H1 (cell line): ENCODE results near the gene NRSN2. TPM values are rescaled to one million over a fixed set of nuclear protein-coding genes. Genes with fewer than 3 reads are reported as not detected.

ENCODE experiments used
- CTCF ChIA-PET: fragments of 300-600 bp; sonication (Branson Sonifier 250); formaldehyde crosslinking; loops from one replicate; lab custom pipeline; 2021; ENCODE audit not compliant: partially characterized antibody; lab: Charles Lee
- POLR2A ChIA-PET: fragments of 300-600 bp; sonication (Branson Sonifier 250); formaldehyde crosslinking; loops from one replicate; lab custom pipeline; 2021; ENCODE audit warnings: inconsistent platforms; ENCODE audit not compliant: partially characterized antibody; lab: Charles Lee
- DNase-seq, 2 experiments: peaks; one replicate each; pipeline versions ENCODE4 v3.0.0 to v3.0.0-alpha.2; 2010 to 2022; ENCODE audit warnings: low spot score in 2 of 2, low read depth in 1 of 2, mixed read lengths in 1 of 2
- FAIRE-seq: peaks from 2 replicates; lab custom pipeline; 2011; peaks lifted over from hg19 to GRCh38; lab: Jason Lieb, UNC
- H2AFZ ChIP-seq: 2 replicates; pipeline ENCODE4 v1.8.1; 2012; ENCODE audit warnings: low read length, inconsistent platforms
- H2AK5ac ChIP-seq: 2 replicates; pipeline ENCODE4 v1.6.1; 2013; ENCODE audit warnings: low read depth, low read length
- H2BK120ac ChIP-seq: replicated peaks from 2 replicates; pipeline ENCODE3; 2013; ENCODE audit warnings: low read depth, low read length, inconsistent platforms
- H2BK12ac ChIP-seq: 2 replicates; pipeline ENCODE4 v1.6.1; 2013; ENCODE audit warnings: low read depth, low read length
- H2BK15ac ChIP-seq: 2 replicates; pipeline ENCODE4 v1.6.1; 2013; ENCODE audit warnings: low read length
- H2BK20ac ChIP-seq: 2 replicates; pipeline ENCODE4 v1.6.1; 2013; ENCODE audit warnings: low read length
- H2BK5ac ChIP-seq: 2 replicates; pipeline ENCODE4 v1.6.1; 2013; ENCODE audit warnings: low read depth, low read length
- H3K14ac ChIP-seq: 2 replicates; pipeline ENCODE4 v1.6.1; 2013; ENCODE audit warnings: inconsistent platforms; ENCODE audit not compliant: insufficient read length
- H3K18ac ChIP-seq: 2 replicates; pipeline ENCODE4 v1.6.1; 2013; ENCODE audit warnings: low read length; ENCODE audit errors: extremely low read depth
- H3K23ac ChIP-seq: 2 replicates; pipeline ENCODE4 v1.6.1; 2013; ENCODE audit warnings: inconsistent platforms; ENCODE audit not compliant: insufficient read length
- H3K23me2 ChIP-seq: 2 replicates; pipeline ENCODE4 v1.6.1; 2013; ENCODE audit warnings: low read depth, low read length
- H3K27ac ChIP-seq: 2 replicates; pipeline ENCODE4 v1.6.1; 2011; ENCODE audit warnings: low read depth, low read length, inconsistent platforms
- H3K27me3 ChIP-seq, 4 experiments: replicated peaks in 1 of 4; 1 replicate in 1 of 4; 2 replicates in 3 of 4; pipeline versions ENCODE4 v1.6.1 to v1.8.1; 2011 to 2013; ENCODE audit warnings: low read length in 3 of 4, mild to moderate bottlenecking in 3 of 4, inconsistent platforms in 2 of 4, mixed read lengths in 2 of 4, moderate library complexity in 1 of 4; ENCODE audit not compliant: control insufficient read depth in 3 of 4, insufficient read depth in 3 of 4; ENCODE audit errors: extremely low read depth in 1 of 4
- H3K36me3 ChIP-seq, 4 experiments: 2 replicates each; pipeline versions ENCODE4 v1.6.1 to v1.8.1; 2011 to 2013; ENCODE audit warnings: mild to moderate bottlenecking in 4 of 4, low read length in 3 of 4, moderate library complexity in 2 of 4, control low read depth in 1 of 4, inconsistent platforms in 1 of 4; ENCODE audit not compliant: insufficient read depth in 4 of 4, control insufficient read depth in 2 of 4
- H3K4ac ChIP-seq: replicated peaks from 2 replicates; pipeline ENCODE3; 2013; ENCODE audit warnings: low read length, low read depth, mixed read lengths, inconsistent platforms; ENCODE audit not compliant: insufficient read length
- H3K4me1 ChIP-seq, 4 experiments: replicated peaks in 1 of 4; 1 replicate in 1 of 4; 2 replicates in 3 of 4; pipeline versions ENCODE4 v1.6.1 to v1.8.1; 2011 to 2013; ENCODE audit warnings: low read length in 3 of 4, inconsistent platforms in 2 of 4, mixed read lengths in 1 of 4; ENCODE audit not compliant: insufficient read depth in 4 of 4, control insufficient read depth in 3 of 4
- H3K4me2 ChIP-seq, 2 experiments: 2 replicates each; pipeline versions ENCODE4 v1.6.1 to v1.8.1; 2011 to 2013; ENCODE audit warnings: low read depth in 2 of 2, low read length in 2 of 2, control low read depth in 1 of 2, inconsistent platforms in 1 of 2, mild to moderate bottlenecking in 1 of 2; ENCODE audit not compliant: insufficient read depth in 1 of 2
- H3K4me3 ChIP-seq, 4 experiments: fragments of 200-600, 300-600 bp in 1 of 4; sonication (generic), shearing (Covaris generic), sonication (Bioruptor Twin) in 1 of 4; 2 replicates each; pipeline versions ENCODE4 v1.5.1 to v1.8.1; 2011 to 2016; ENCODE audit warnings: low read length in 4 of 4, low read depth in 3 of 4, control low read depth in 2 of 4, inconsistent platforms in 2 of 4, mild to moderate bottlenecking in 2 of 4, mixed read lengths in 1 of 4, moderate library complexity in 1 of 4; ENCODE audit not compliant: insufficient read depth in 2 of 4; ENCODE audit errors: extremely low read depth in 1 of 4
- H3K56ac ChIP-seq: replicated peaks from 2 replicates; pipeline ENCODE3; 2013; ENCODE audit warnings: low read depth, mild to moderate bottlenecking, mixed read lengths, low read length, inconsistent platforms; ENCODE audit not compliant: insufficient read length
- H3K79me1 ChIP-seq: 2 replicates; pipeline ENCODE4 v1.6.1; 2013; ENCODE audit warnings: low read depth, low read length, control low read depth
- H3K79me2 ChIP-seq, 2 experiments: 2 replicates each; pipeline versions ENCODE4 v1.6.1 to v1.8.1; 2012 to 2013; ENCODE audit warnings: low read length in 2 of 2, mild to moderate bottlenecking in 2 of 2, inconsistent platforms in 1 of 2; ENCODE audit not compliant: insufficient read depth in 2 of 2, control insufficient read depth in 1 of 2
- H3K9ac ChIP-seq, 4 experiments: replicated peaks in 1 of 4; 1 replicate in 1 of 4; 2 replicates in 3 of 4; pipeline versions ENCODE4 v1.6.1 to v1.8.1; 2011 to 2013; ENCODE audit warnings: low read depth in 3 of 4, low read length in 3 of 4, control low read depth in 2 of 4, mild to moderate bottlenecking in 2 of 4, moderate library complexity in 2 of 4, inconsistent platforms in 1 of 4; ENCODE audit errors: extremely low read depth in 1 of 4
- H3K9me3 ChIP-seq, 2 experiments: 2 replicates each; pipeline versions ENCODE4 v1.6.1 to v1.8.1; 2012 to 2013; ENCODE audit warnings: mild to moderate bottlenecking in 2 of 2, moderate library complexity in 2 of 2, control low read depth in 1 of 2, inconsistent platforms in 1 of 2, low read depth in 1 of 2, low read length in 1 of 2, mixed read lengths in 1 of 2; ENCODE audit not compliant: insufficient read depth in 2 of 2
- H4K20me1 ChIP-seq, 2 experiments: replicated peaks in 1 of 2; 2 replicates each; pipeline versions ENCODE3 to v1.8.1; 2011 to 2013; ENCODE audit warnings: inconsistent platforms in 2 of 2, low read length in 2 of 2, mild to moderate bottlenecking in 1 of 2; ENCODE audit not compliant: insufficient read depth in 2 of 2, control insufficient read depth in 1 of 2
- H4K5ac ChIP-seq: 2 replicates; pipeline ENCODE4 v1.6.1; 2013; ENCODE audit warnings: low read length, low read depth, mixed read lengths, inconsistent platforms; ENCODE audit not compliant: insufficient read length
- H4K8ac ChIP-seq: 2 replicates; pipeline ENCODE4 v1.8.0; 2013; ENCODE audit warnings: mild to moderate bottlenecking, moderate library complexity, low read length, inconsistent platforms; ENCODE audit not compliant: insufficient read depth; ENCODE audit errors: extremely low read depth
- H4K91ac ChIP-seq: replicated peaks from 2 replicates; pipeline ENCODE3; 2013; ENCODE audit warnings: low read length, mixed read lengths, inconsistent platforms; ENCODE audit not compliant: insufficient read length
- CBX8 ChIP-seq: fragments of 300-800, 300-1000 bp; sonication (generic); IDR thresholded peaks from 2 replicates; pipeline ENCODE4 v1.7.1; 2016; ENCODE audit warnings: low read depth, low read length, borderline replicate concordance
- CEBPB ChIP-seq: IDR thresholded peaks from 2 replicates; pipeline ENCODE4 v1.6.1; 2012; ENCODE audit warnings: low read depth, low read length
- CHD1 ChIP-seq: IDR thresholded peaks from 2 replicates; pipeline ENCODE4 v1.6.1; 2012; ENCODE audit warnings: low read depth, low read length, improper control_type of control experiment
- CTBP2 ChIP-seq: IDR thresholded peaks from 2 replicates; pipeline ENCODE4 v1.7.0; 2011; ENCODE audit warnings: borderline replicate concordance, mild to moderate bottlenecking, moderate library complexity, mixed read lengths, low read length; ENCODE audit not compliant: insufficient read depth, insufficient read length
- EGR1 ChIP-seq: IDR thresholded peaks from 2 replicates; pipeline ENCODE4 v1.6.1; 2011; ENCODE audit warnings: low read depth, low read length, borderline replicate concordance
- HDAC6 ChIP-seq: IDR thresholded peaks from one replicate; pipeline ENCODE4 v1.7.1; 2012; ENCODE audit warnings: low read depth, mild to moderate bottlenecking, inconsistent platforms, low read length, moderate library complexity
- JUND ChIP-seq: IDR thresholded peaks from 2 replicates; pipeline ENCODE4 v1.6.1; 2011; ENCODE audit warnings: mild to moderate bottlenecking, improper control_type of control experiment, low read length
- POLR2AphosphoS5 ChIP-seq: IDR thresholded peaks from 2 replicates; pipeline ENCODE4 v1.6.1; 2011; ENCODE audit warnings: low read depth, low read length
- RAD21 ChIP-seq, 2 experiments: IDR thresholded peaks in 1 of 2; conservative IDR thresholded peaks in 1 of 2; 2 replicates each; pipeline ENCODE4 v1.6.1; 2011; ENCODE audit warnings: low read depth in 2 of 2, low read length in 2 of 2, improper control_type of control experiment in 1 of 2, inconsistent platforms in 1 of 2, mild to moderate bottlenecking in 1 of 2, moderate library complexity in 1 of 2
- RFX5 ChIP-seq: IDR thresholded peaks from 2 replicates; pipeline ENCODE4 v1.6.1; 2011; ENCODE audit warnings: low read depth, low read length, improper control_type of control experiment, borderline replicate concordance
- TAF1 ChIP-seq: IDR thresholded peaks from 2 replicates; pipeline ENCODE4 v1.6.1; 2011; ENCODE audit warnings: mild to moderate bottlenecking, low read depth, low read length
- TEAD4 ChIP-seq: IDR thresholded peaks from 2 replicates; pipeline ENCODE4 v1.6.1; 2012; ENCODE audit warnings: low read depth, low read length, inconsistent platforms, mixed read lengths
- WGBS, 2 experiments: shearing (Covaris generic) in 1 of 2; methylation state at CpG; one replicate each; pipeline versions ENCODE4 v1.1.6 to v1.1.7; 2013 to 2015; ENCODE audit warnings: low lambda C conversion rate in 2 of 2, mixed read lengths in 2 of 2, inconsistent platforms in 1 of 2, low coverage in 1 of 2, missing lambda C conversion rate in 1 of 2; ENCODE audit not compliant: insufficient replicate concordance in 2 of 2, insufficient coverage in 1 of 2, insufficient read length in 1 of 2; ENCODE audit errors: extremely low coverage in 1 of 2, missing lambda C conversion rate in 1 of 2; 5-methylcytosine and 5-hydroxymethylcytosine counted together
- polyA plus RNA-seq, 7 experiments: library from polyadenylated mRNA; depleted of rRNA in 3 of 7; stranded (reverse) in 5 of 7; unstranded in 2 of 7; fragments of >200 nt in 5 of 7; fragments of 200-250 nt in 2 of 7; gene quantifications; 1 replicate in 5 of 7; 2 replicates in 1 of 7; 4 replicates in 1 of 7; pipeline versions ENCODE4 v1.2.1 to v1.2.3, GENCODE V29; 2011 to 2013; ENCODE audit warnings: missing spikeins in 2 of 7, mixed read lengths in 2 of 7
- total RNA-seq: library from RNA; stranded (reverse); fragmentation: NEBNext Ultra II Directional; extraction: Animal tissue kit (Norgen Biotek cat#: 25700); gene quantifications from 2 replicates; pipeline ENCODE4 v1.2.1, GENCODE V29; 2021

NRSN2 gene
- total and polyA plus RNA-seq, 2 of the 8 experiments (the other 6 are each of a cell fraction or from before 2014, with no cell fraction given), result 19.4 to 33.3 TPM

DNA sequence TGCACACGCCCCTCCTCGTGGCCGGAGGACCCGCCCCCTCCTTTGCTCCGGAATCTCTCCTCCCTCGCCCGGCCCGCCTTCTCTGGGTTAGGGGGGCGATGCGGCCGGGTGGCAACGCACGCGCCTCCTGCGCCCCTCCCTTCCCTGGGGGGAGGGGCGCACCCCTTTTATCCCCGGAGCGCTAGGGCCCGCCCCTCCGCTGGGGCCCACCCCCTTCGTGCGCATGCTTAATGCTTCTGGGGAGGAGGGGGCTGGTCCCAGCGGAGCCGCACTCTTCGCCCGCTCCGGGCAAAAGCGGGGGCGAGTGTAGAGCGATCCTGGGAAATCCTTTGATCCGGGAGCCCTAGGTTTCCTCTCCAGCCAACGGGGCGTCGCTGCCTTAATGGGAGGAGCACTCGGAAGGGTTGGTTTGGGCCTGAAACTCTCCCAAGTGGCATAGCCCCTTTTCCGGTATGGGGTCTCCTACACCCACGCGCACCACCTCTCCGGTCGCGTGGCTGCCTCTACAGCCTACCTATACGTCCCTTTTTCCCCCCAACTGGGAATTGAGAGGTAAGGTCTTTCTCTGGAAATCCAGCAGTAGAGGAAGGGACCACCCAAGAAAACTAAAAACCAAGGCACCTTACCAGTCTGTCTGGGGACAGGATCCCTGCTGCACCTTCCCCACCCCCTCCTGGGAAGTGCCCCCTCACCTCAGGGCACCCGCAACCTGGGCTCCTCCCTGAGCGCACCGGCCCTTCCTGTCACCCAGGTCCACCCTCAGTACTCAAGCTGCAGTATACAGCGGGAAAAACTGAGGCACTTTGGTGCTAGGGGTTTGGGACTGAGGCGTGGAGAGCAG lies 19.5 kb upstream of the NRSN2 start:
- H3K18ac ChIP-seq, result peak overlapping the region; percentile 40; the same call in 1 of the 2 replicates
- H3K23me2 ChIP-seq, result peaks cover 9% of the 10 kb centered on the region; the same call in 1 of the 2 replicates
- H4K5ac ChIP-seq, result no peak overlapping the region
- peaks cover 7 to 31% of the 10 kb centered on the region in 2 experiments for H3K79me2 ChIP-seq
- H3K79me1 ChIP-seq, result peaks cover 12% of the 10 kb centered on the region
- no peak overlapping the region for H2AK5ac ChIP-seq
- H2BK120ac ChIP-seq, result no peak overlapping the region
- H3K27ac ChIP-seq, result no peak overlapping the region
- H3K4ac ChIP-seq, result no peak overlapping the region
- peaks cover 19 to 30% of the 10 kb centered on the region in 2 experiments for H4K20me1 ChIP-seq
- peak overlapping the region; percentile 59 for H4K91ac ChIP-seq
- H3K56ac ChIP-seq, result peak overlapping the region; percentile 32
- H3K9ac ChIP-seq, result peak overlapping the region; percentile 31 to 67 (median 59)
- POLR2A ChIA-PET, result interaction anchor here (1.5 to 5.0 kb wide), 4 partner anchors 28 to 61 kb away, joined by 3 to 85 read pairs (median 18); partner anchors contain the start of gene ZCCHC3
- H3K36me3 ChIP-seq, result peaks cover 0 to 3% (median 0%) of the 10 kb centered on the region in 4 experiments; a peak in 1 of 8 replicates
- H2BK15ac ChIP-seq, result no peak overlapping the region
- CTCF ChIA-PET, result interaction anchor here (1.5 kb wide), 1 partner anchor 10 kb away, joined by 3 read pairs; no protein-coding TSS in a partner anchor
- no peak overlapping the region for H3K14ac ChIP-seq
- H4K8ac ChIP-seq, result no peak overlapping the region
- peak overlapping the region; percentile 94 to 98 for H3K4me2 ChIP-seq
- no peaks in the 10 kb centered on the region for H3K9me3 ChIP-seq
- 6% methylated on average over 22 of the region's 47 CpGs; no CpG with 5 or more reads in 1 of the 2 experiments for WGBS, 2 experiments
- H2BK20ac ChIP-seq, result no peak overlapping the region
- peak; percentile 94 to 97 for DNase-seq
- no peaks in the 10 kb centered on the region for H3K27me3 ChIP-seq
- peak overlapping the region; percentile 68 to 92 (median 79) for H3K4me3 ChIP-seq
- peaks cover 12 to 28% (median 21%) of the 10 kb centered on the region in 4 experiments for H3K4me1 ChIP-seq
- H2BK5ac ChIP-seq, result peak overlapping the region; percentile 20; the same call in 1 of the 2 replicates
- FAIRE-seq, result no peak
- H3K23ac ChIP-seq, result no peak overlapping the region
- no peak overlapping the region for H2AFZ ChIP-seq
- no peak overlapping the region for H2BK12ac ChIP-seq
- no peak for TF ChIP-seq HDAC6
- TF ChIP-seq TEAD4, result no peak
- TF ChIP-seq JUND, result no peak
- peak; percentile 60 for TF ChIP-seq RFX5
- TF ChIP-seq TAF1, result peak; percentile 72
- TF ChIP-seq POLR2AphosphoS5, result no peak
- TF ChIP-seq CTBP2, result no peak
- peak; percentile 97 for TF ChIP-seq EGR1
- TF ChIP-seq CBX8, result no peak
- no peak for TF ChIP-seq RAD21 (IDR thresholded peaks at IDR 0.05 in 1 of 2, conservative IDR thresholded peaks at IDR 0.05 in 1 of 2; ENCODE audit: low read depth in 2 of 2, low read length in 2 of 2)
- TF ChIP-seq CEBPB, result no peak
- TF ChIP-seq CHD1, result no peak
